NT2/D1 (cell line): ENCODE measurements around the gene DAB2IP.

Experiments used
- DNase-seq: peaks from one replicate; pipeline ENCODE4 v3.0.0-alpha.2; 2011; ENCODE audit warnings: low read depth, low spot score
- H3K27me3 ChIP-seq: 2 replicates; pipeline ENCODE4 v1.6.0; 2011; ENCODE audit warnings: mild to moderate bottlenecking; ENCODE audit not compliant: insufficient read length, insufficient read depth
- H3K36me3 ChIP-seq: 2 replicates; pipeline ENCODE4 v1.6.1; 2011; ENCODE audit warnings: mild to moderate bottlenecking, low read length, mixed read lengths; ENCODE audit not compliant: insufficient read depth, insufficient read length
- H3K4me1 ChIP-seq: 2 replicates; pipeline ENCODE4 v1.5.1; 2011; ENCODE audit not compliant: insufficient read depth, insufficient read length
- H3K4me3 ChIP-seq: 2 replicates; pipeline ENCODE4 v1.5.1; 2011; ENCODE audit warnings: low read depth; ENCODE audit not compliant: insufficient read length
- H3K9ac ChIP-seq: 2 replicates; pipeline ENCODE4 v1.6.0; 2011; ENCODE audit warnings: low read depth; ENCODE audit not compliant: insufficient read length
- H3K9me3 ChIP-seq: 2 replicates; pipeline ENCODE4 v1.5.1; 2011; ENCODE audit warnings: mild to moderate bottlenecking, low read length; ENCODE audit not compliant: insufficient read depth
- SUZ12 ChIP-seq: IDR thresholded peaks from 2 replicates; pipeline ENCODE4 v1.6.1; 2011; ENCODE audit not compliant: insufficient read length, insufficient read depth; ENCODE audit errors: extremely low read depth
- YY1 ChIP-seq: IDR thresholded peaks from 2 replicates; pipeline ENCODE4 v1.6.1; 2011; ENCODE audit not compliant: insufficient read length, insufficient read depth
- ZNF274 ChIP-seq: IDR thresholded peaks from 2 replicates; pipeline ENCODE4 v1.6.1; 2011; ENCODE audit warnings: mild to moderate bottlenecking, low read depth, low read length

Gene DAB2IP

DNA sequence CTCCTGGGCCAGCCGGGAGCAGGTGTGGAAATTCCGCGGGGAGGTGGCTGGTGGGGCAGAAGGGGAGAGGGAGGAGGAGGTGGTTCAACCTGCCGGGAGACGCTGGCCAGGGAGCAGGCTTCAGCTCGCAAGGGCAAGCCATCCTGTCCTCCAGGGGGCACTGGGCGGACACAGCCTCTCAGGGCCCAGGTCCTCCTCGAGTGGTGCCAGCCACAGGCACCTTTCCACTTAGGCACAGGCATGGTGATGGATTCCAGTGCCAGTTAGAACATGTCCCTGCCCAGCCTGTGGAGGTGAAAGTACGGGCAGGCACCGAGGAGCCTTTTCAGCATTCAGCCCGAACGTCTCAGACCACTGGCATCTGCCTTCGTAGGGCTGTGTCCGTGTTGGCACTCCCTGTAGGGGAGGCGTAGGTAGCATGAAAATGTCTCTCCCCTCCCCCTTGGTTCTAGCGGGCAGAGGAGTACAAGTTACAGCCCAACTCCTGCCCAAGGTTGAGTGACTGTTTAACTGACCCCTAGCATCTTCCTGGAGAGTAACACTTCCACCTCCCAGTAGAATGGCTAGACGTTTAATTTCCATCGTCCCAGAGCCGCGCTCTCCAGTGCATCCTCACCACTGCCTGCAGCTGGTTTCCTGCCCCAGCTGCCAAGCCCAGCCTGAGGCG is 48.9 kb downstream of the DAB2IP start:
- no peak for TF ChIP-seq YY1
- DNase-seq, result no peak
- Histone ChIP-seq H3K36me3 (peaks cover 29% of the 10 kb centered on the region), H3K9ac (peak overlapping the region; percentile 39), H3K27me3 (peaks cover 17% of the 10 kb centered on the region), H3K9me3 (no peaks in the 10 kb centered on the region), H3K4me1 (peaks cover 14% of the 10 kb centered on the region), H3K4me3 (peak overlapping the region; percentile 67)

DNA sequence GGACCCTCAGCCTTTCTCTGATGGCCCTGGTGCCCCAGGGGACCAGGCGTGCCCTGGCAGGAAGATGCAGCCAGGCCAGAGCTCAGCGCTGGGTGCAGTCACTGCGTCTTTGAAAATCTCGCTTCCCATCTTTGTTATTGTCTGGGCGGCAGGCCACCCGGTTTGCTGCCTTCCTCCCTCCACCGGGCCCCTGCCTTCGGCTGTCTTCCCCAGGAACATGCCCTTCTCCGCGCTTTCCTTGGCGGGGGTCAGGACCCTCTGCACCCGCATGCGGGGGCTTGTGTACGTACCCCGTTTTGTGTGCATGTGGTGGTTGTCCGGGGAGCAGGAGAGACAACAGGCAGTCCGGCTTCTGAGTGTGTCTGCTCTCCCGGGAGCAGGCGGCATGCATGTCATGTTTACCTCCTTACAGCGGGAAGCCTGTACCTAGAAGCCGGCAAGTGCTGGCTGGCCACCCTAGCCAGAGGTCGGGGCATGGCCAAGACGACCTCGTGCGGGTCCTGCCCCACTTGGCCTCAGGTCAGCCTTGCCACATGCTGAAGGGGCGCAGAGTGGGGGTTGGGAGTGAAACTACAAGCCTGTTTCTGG is 49.5 kb downstream of the DAB2IP start:
- Histone ChIP-seq H3K36me3 (peaks cover 29% of the 10 kb centered on the region), H3K4me1 (peaks cover 15% of the 10 kb centered on the region), H3K4me3 (no peak overlapping the region), H3K9me3 (no peaks in the 10 kb centered on the region), H3K9ac (peak overlapping the region; percentile 39), H3K27me3 (peaks cover 17% of the 10 kb centered on the region)
- TF ChIP-seq SUZ12 (no peak), YY1 (no peak), ZNF274 (no peak)
- DNase-seq, result no peak

- H3K9me3 ChIP-seq, result no peaks in the 10 kb centered on the region
- H3K9ac ChIP-seq, result no peak overlapping the region
- H3K36me3 ChIP-seq, result peaks cover 34% of the 10 kb centered on the region
- no peak for TF ChIP-seq ZNF274
- no peak for TF ChIP-seq YY1
- TF ChIP-seq SUZ12, result no peak
- no peak for DNase-seq
- peaks cover 21% of the 10 kb centered on the region for H3K4me1 ChIP-seq
- H3K27me3 ChIP-seq, result peaks cover 14% of the 10 kb centered on the region
- H3K4me3 ChIP-seq, result no peak overlapping the region
These were observed 50.4 kb downstream of the DAB2IP start for GRCh38 chr9:121701736-121702261.

DNA sequence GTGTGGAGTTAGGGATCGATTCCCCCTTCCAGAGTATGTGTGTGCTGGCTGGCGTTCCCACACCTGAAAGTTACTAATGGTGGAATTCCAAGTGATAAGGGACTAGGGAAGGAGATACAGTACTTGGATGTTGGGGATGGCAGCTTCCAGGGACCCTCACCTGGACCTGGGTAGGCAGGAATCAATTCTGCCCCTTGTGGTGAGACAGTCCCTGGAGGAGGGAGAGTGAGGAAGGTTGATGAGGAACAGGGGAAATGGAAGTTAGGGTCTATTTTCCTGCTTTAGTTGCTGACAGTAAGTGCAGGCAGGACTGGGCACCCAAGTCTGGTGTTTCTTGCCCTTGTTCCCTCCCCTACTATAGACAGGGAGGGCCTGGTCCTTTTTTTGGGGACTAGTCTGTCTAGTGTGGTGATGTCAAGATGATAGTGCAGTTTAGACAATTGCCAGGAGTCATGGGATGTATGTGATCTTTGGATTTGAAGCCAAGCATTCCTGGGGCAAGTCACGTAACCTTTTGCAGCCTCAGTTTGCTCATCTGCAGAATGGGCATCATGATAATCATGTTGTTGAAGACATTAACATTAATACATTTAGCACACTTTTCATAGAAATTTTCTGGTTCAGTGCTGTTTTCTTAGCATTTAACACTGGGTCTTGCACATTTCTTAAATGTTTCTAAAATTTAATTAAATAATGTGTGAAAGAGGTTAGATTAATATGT is 51.7 kb downstream of the DAB2IP start:
- Histone ChIP-seq H3K27me3 (peaks cover 2% of the 10 kb centered on the region), H3K4me1 (peaks cover 21% of the 10 kb centered on the region), H3K4me3 (no peak overlapping the region), H3K9me3 (no peaks in the 10 kb centered on the region), H3K36me3 (peaks cover 36% of the 10 kb centered on the region), H3K9ac (no peak overlapping the region)
- no peak for DNase-seq
- TF ChIP-seq YY1, result no peak
- TF ChIP-seq SUZ12, result no peak
- TF ChIP-seq ZNF274, result no peak

GRCh38 chr9:121704281-121704680 is 52.8 kb downstream of the DAB2IP start:
- Histone ChIP-seq H3K36me3 (peaks cover 40% of the 10 kb centered on the region), H3K9me3 (no peaks in the 10 kb centered on the region), H3K27me3 (no peaks in the 10 kb centered on the region), H3K4me1 (peaks cover 18% of the 10 kb centered on the region), H3K9ac (no peak overlapping the region), H3K4me3 (no peak overlapping the region)
- no peak for TF ChIP-seq SUZ12
- no peak for TF ChIP-seq YY1
- TF ChIP-seq ZNF274, result no peak
- DNase-seq, result no peak

- no peak for DNase-seq
- Histone ChIP-seq H3K4me1 (peaks cover 8% of the 10 kb centered on the region), H3K9me3 (no peaks in the 10 kb centered on the region), H3K9ac (no peak overlapping the region), H3K36me3 (peaks cover 48% of the 10 kb centered on the region), H3K27me3 (no peaks in the 10 kb centered on the region), H3K4me3 (no peak overlapping the region)
- no peak for TF ChIP-seq YY1
- no peak for TF ChIP-seq SUZ12
- no peak for TF ChIP-seq ZNF274
These were observed 54.8 kb downstream of the DAB2IP start for GRCh38 chr9:121706149-121706750.
